ENCODE data around the gene TMUB1.
A peak's percentile ranks its signal among the peaks of the same experiment; 100 is the strongest.

The TMUB1 gene, protein sequence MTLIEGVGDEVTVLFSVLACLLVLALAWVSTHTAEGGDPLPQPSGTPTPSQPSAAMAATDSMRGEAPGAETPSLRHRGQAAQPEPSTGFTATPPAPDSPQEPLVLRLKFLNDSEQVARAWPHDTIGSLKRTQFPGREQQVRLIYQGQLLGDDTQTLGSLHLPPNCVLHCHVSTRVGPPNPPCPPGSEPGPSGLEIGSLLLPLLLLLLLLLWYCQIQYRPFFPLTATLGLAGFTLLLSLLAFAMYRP

DNA sequence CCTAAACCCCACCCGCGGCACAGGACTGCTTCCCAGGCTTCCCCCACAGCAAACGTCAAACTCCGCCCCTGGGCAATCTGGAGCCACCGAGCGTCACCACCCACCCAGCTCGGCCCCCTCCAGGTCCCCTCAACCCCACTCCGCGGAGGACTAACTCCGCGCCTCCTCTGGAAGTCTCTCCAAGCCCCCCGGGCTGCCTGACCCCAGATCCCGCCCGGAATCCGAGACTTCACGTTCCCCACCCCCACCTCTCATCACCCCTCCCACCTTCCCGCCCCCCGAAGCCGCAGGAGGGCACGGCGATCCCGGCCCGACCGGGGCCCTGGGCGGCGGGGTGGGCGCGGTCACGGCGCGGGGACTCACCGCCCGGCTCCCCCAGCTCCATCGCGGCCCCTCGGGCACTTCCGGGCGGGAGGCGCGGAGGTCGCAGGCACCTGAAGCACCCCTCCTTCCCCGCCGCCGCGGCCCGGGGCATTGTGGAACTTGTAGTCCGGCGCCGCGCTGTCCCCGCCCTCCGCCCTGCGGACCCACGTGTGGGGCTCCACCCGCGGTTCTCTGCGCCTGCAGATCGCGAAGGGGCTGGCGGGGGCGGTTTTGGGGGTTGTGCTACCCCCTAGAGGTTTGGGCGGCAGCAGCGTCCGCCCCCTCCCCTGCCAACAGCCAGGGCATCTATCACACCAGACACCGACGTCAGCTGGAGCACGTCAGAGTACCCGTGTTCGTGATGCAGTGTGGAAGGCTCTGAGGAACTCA, at the start of gene TMUB1:
TSS of gene TMUB1 (minus strand) at position 423 of the 753 bp plus-strand sequence. CDS start 930 bp downstream, outside the sequence.
- peak; percentile 90 for DNase-seq

DNA sequence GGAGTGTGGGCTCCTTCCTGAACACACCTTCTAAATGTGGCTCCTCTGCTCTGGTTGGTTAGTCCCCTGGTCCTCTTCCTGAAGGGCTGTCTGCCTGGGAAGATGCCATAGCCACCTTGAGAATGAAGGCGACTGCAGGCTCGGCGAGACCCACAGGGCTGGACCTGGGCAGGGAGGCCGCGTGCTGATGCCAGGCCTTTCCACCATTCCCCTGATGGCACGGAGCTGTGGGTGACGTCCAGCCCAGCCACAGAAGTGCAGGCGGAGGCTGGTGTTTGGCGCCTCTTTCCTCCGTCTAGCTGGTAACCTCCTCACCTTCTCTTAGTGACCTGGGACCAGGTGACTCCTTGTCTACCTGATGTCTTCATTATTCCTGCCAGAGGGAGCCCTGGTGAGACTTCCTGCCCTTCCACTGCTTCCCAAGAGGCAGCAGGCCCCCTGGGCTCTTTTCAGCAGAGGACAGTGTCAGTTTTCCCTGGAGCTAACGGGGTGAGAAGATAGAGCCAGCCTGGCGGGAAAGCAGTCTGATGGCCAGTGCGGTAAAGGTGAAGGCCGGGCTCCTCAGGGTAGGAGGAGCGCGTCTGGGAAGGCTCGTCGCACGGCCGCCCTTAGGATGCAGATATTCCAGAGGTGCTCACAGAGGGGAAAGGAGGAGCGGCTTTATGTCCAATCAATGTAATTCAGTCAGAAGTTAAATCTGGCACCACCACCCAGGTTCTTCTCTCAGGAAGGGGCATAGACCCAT, 49.3 kb upstream of the TMUB1 start:
- no peak for DNase-seq

DNA sequence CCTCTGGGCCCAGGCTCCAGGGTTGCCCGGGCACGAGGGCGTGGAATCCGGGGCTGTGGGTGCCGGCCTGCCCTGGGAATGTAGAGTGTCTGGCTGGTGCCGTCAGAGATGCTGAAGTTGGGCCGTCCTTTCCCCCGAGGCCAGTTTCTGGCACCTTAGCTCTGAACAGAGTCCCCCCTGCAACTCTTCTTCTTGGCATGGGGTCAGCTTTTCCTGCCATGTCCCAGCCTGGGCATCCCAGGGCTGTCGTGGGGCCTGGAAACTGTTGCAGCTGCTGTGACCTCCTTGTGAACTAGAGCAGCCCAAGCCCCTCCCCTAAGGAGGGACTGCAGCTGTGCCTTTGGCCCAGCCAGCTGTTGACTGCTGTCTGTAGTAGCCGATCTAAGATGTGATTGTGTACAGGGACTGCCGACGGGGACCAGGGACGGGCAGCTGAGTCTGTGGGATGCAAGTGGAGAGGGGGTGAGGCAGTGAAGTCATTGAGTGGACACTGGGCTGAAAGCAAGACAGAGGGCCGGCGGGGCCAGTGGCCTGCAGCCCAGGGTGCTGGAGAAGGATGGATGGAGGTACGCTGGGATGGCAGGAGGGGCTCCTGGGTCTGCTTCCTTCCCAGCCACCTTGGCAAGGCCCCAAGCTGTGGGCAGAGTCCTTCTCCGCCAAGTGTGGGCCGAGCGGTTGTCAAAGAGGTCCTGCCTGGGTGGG, 48.5 kb upstream of the TMUB1 start:
- DNase-seq, result no peak

DNA sequence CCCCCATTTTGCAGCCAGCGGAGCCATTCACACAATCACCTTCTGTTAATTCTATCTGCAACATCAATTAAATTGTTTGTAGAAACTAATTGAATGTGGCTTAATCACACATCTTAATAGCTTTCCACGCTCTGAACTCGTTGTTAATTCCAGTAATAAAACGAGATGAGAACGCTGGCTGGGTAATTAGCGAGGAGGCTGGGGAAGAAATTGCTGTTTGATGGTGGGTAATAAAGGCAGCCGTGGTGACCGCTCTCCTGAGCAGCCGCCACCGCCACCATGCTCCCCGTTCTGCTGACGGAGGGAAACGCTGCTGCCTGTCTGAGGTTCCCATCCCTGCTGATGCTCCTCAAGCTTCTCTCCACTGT, 47.9 kb upstream of the TMUB1 start:
- DNase-seq, result no peak

DNA sequence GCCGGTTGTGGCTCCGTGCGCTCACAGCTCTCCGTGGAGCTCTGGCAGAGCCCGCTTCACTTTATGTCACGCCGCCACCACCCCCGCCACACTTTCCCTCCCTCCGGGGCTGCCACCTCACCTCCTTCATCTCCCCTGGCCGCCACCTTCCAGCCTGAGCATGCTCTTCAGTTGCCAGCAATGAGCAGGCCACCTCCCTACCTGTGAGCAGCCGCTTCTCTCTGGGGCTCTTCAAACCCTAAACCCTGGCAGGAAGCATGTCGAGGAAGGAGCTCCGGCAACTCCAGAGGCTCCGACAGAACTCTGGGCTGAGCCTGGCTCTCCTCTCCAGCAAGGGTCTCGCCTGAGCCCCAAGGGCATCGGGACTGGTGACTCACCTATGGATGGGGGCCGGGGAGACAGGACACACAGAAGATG, 47.5 kb upstream of the TMUB1 start:
- no peak for DNase-seq

DNA sequence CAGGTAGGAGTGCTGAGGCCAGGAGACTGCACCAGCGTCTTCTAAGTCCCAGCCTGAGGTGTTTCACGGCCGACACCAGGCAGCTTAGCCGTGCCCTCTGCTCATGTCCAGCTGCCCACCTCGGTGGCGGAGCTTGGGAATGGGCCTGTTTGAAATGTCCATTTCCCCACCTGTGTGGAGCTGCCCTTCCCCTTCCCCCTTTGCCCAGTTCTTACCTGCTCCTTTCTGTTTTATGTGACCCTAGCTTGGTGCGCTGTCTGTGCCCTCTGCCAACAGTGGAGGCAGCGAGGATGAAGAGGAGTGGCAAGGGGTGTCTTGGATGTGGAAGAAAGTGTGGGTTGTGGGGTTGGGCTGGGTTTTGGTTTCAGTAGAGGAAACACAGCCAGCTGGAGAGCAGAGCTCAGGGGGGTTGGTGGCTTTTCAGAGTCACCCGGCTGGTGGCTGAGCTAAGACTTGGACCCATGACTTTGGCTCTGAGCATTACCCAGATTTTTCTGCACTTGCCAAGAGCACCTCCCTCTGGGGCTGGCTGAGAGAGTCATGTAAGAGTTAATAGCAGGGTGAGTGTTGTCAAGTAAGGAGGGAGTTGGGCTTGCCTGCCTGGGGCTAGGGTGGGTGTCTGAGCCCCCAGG, 46.8 kb upstream of the TMUB1 start:
- DNase-seq, result no peak

DNA sequence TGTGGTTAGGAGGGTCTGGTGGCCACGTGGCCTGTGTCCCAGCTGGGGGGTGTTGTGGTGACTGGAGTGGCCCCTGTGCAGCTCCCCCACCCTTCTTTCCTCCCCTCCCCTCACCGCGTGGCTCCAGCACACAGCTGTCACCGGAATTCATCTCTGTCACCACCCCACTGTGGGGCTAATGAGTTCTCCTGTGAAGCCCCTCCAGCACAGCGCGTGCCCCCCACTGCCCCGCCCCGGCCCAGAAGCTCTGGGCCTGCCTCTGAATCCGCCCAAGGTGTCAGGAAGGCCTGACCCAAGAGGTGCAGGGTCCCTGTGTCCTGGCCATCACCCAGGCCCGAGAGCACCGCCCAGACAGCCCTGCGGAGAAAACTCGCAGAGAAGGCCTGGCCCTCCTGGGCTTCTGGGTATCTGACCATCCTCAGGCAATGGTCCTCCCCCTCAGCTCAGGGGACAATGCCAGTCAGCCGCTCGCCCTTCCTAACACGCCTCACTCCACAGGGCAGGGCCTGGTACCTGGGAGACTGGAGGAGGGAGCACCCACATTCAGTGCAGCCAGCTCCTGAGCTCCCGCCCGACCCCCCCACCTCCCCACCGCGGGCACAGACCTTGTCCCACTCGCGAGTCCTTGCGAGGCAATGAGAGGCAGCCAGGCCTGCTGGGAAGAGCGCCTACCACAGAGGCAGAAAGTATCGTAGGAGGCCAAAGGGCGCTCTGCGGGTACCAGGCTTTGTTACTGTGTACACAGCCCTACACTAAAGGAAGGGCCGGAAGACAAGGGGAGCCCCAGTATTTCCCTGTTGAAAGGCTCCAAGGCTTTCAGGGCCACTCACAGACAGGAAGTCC, 46.0 kb upstream of the TMUB1 start:
- no peak for DNase-seq

DNA sequence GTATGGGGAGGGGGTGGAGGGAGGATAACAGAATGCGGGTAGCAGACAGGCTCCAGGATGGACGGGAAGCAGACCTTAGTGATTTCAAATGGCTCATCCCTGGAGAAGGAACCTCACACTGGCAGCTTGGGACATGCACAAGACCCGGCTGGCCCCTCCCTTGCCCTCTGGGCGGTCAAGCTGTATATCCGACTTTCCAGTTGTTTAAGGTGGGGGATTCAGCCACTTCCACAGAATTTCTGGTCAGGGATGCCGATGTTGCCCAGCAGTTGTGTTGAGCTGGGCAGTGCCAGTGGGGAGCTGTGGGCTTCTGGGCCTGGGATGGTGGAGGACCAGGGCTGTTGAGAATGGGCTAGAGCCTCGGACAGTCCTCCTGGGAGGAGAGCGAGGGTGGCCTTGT, 45.4 kb upstream of the TMUB1 start:
- DNase-seq, result no peak

DNA sequence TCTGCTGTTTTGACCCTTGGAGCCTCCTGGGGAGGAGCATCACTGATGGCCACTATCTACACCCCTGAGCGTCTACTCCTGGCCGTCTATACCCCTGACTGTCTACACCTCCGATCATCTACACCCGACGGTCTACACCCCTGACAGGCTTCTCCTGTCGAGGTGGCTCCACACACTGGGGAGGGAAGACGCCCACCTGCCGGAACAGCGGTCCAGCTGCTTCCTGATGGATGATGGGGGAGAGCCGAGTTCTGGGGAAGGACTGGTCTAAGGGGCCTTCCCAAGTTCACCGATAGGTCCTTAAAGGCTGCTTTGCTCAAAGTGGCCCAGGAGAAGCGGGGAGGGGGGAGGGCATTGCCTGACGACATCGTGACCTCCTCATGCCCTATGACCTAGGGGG, 44.9 kb upstream of the TMUB1 start:
- no peak for DNase-seq

DNA sequence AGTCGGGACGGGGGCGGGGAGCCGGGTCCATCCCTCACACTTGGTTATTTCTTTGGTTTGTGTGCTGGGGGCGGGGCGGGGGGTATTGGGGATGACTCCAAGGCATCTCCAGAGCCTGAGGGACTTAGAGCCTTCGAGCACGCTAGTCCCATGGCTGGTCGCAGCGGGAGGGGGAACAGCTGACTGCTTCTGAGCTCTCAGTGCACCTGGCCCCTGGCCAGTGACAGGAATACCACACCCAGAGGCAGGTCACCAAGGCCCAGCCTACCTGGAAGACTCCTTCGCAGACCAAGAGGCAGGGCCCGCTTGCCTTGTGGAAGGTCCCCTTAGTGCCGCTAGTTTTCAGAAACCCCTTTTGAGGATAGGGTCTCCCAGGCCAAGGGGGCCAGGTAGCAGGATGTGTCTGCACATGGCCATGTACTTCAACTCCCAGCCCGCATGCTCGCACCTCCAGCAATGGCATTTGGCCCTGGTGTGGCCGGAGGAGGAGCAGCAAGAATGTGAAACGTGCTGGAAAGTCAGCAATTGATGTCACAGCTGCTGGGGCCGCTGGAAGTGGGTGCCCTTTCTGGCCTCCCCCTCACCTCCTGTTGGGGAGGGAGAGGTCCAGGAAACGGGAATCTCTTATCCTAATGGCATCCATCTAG, 43.3 kb upstream of the TMUB1 start:
- no peak for DNase-seq

DNA sequence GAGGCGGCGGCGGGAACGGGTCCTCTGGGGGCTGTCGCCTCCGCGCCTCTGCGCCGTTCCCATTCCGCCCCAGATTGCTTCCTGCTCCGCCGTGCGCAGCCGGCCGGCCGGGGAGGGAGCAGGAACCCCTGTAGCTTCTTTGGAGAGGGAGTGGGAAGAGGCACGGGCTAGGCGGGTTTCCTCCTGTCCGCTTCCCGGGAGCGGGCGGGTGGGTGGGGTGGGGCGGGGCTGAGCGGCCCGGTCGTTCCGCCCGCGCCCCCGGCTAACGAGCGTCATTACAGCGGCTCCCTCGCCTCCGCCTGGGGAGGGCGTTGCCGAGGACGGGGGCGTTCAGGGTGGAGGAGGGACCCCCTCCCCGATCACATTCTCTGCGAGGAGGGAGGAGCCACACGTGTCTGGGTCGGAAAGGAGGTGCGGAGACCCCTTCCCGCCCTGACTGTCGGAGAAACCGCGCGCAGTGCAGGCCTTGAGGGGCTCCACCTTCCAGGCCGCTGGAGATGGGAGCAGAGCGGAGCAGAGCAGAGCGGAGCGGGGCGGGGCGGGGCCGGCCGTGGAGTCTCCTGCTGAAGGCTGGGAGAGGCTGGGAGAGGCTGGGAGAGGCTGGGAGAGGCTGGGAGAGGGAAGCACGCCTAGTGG, 42.7 kb upstream of the TMUB1 start:
- DNase-seq, result no peak

DNA sequence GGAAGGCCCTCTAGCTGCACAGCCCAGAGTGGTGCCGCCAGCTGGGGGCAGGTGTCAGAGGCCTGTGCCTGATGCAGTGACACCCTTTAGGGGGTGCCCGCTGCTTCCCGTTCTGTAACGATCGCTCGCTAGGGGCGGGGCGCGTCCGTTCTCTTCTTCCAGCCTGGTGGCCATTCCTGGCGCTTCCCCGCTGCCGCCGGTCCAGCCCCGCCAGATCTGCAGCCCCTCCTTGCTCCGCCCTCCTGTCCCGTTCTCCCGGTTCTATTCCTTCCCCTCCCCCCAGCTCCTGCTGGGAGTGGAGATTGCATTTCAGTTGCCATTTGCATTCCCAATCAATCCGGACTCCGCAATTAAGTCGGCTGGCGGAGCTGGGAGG, 42.2 kb upstream of the TMUB1 start:
- no peak for DNase-seq

DNA sequence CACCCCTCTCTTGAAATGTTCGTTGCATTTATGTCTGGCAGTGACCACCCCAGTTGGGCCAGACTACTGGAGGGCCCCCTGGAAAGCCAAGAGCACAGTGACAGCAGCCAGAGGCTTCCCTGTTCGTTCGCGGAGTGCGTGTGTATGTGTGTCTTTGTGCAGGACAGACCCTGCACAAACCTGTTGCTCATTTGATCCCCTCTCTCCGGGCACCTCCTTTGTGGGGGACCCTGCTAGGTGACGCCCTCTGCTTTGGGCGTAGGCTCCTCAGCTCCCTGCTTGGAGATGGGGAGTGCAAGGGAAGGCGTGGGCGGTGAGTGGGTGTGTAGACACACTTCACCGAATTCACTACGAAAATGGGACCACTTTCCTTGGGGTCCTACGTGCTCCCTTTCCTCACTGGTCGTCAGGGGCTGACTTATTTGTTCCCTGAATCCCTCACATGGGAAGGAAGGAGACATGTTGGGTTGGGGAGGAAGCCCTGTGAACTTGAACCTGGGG, 41.7 kb upstream of the TMUB1 start:
- DNase-seq, result no peak

DNA sequence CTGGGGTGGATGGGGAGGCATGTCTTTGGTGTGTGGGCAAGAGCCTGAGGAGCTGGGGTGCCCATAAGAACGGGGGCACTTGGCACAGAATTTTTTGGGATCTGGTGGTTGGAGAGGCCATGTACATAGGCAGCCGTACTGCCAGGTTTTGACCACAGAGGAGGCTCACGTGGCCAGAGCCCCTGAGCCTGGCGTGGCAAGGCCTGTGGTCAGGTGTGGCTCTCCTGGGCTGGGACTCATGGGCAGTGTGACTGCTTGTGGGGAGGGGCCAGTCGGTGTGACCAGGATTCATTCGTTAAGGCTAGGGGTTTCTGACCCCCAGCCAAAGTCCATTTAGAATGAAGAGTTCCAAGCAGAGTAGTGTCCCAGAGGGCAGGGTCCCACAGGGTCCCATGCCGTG, 41.2 kb upstream of the TMUB1 start:
- DNase-seq, result no peak

DNA sequence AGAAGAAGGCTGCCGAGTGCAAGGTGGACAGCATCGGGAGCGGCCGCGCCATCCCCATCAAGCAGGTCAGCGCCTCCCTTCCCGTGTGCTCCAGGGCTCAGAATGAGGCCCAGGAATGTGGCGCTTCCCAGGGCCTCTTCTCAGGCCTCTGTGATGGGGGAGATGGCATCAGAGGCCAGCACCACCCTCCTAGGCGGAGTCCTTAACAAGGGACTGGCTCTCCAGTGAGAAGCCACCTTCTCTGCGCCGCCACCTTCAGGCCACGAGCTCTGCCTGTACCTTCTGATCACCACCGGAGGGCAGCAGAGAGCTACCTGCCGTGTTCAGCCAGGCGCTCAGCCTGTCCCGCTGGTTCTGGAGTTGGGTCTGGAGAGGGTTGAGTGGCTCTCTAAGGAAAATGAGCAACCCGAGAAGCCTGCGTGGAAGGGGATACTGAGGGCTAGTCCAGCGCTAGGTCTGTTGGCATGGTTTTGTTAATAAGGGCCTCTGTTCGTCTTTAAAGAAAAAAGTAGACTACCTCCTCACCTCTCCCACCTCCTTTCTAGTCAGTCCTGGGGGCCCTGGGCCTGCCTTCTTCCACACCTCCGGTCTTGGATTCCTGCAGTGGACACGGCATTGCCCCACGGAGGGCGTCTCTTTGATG, 40.6 kb upstream of the TMUB1 start:
- DNase-seq, result peak; percentile 80 to 84

DNA sequence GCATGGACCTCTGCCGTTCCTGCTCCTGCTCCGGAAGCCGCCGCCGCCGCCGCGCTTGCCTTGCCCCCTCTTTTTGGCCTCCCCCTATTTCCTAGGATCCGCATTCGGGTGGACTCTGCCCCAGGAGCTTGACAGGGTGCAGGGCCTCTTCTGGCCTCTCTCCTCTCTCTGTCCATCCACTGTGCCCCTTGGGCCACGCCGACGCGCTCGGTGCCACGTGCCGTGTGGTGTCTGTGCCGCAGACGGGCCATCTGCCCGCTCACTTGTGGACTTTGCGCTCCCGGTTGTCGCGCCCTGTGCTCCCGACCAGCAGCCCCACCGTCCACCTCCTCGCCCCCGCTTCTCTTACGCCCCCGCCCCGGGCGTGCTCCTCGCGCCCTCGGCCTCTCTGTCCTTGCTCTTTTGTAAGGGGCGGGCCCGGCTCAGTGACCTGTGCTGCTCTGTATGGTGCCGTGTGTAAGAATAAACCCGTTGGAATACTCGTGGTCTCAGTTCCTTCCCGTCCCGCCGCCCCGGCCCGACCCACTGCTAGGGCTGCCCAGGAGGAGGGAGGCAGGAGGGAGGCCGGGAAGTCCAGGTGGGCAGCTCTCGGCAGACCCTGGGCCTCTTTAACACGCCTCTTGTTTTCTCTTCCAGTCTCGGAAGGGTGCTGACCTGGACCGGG, 40.0 kb upstream of the TMUB1 start:
- DNase-seq, result no peak

DNA sequence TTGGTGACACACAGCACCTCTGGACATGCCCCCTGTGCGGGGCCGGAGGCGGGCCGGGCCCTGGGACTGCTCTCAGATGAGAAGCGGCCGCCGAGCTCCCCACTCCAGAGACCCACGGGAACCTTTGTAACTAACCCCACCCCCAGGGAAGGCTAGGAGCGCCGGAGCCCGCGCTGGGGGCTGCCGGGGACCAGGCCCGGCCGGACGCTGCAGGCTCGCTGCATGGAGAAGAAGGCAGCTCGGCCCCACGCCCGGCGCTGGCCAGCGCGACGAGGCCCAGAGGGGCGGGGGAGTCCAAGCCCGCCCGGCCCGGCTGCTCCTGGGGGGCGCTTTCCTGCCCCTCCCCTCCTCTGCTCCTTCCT, 39.5 kb upstream of the TMUB1 start:
- no peak for DNase-seq

DNA sequence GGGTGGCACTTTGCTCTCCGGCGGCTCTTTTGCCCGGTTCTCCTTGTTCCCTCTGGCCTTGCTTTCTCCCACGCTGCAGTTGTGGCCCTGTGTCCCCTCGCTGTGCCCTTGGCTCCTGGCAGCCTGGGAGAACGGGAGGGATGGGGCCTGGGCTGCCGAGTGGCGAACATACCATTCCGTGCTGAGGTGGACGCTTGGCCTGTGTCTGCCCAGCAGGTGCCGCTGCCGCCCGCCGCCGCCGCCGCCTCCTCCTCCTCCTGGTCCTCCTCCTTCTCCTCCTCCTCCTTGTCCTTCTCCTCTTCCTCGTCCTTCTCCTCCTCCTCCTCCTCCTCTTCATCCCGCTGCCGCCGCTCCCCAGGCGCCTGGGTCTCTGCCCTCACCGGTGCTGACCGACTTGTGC, 39.0 kb upstream of the TMUB1 start:
- no peak for DNase-seq

DNA sequence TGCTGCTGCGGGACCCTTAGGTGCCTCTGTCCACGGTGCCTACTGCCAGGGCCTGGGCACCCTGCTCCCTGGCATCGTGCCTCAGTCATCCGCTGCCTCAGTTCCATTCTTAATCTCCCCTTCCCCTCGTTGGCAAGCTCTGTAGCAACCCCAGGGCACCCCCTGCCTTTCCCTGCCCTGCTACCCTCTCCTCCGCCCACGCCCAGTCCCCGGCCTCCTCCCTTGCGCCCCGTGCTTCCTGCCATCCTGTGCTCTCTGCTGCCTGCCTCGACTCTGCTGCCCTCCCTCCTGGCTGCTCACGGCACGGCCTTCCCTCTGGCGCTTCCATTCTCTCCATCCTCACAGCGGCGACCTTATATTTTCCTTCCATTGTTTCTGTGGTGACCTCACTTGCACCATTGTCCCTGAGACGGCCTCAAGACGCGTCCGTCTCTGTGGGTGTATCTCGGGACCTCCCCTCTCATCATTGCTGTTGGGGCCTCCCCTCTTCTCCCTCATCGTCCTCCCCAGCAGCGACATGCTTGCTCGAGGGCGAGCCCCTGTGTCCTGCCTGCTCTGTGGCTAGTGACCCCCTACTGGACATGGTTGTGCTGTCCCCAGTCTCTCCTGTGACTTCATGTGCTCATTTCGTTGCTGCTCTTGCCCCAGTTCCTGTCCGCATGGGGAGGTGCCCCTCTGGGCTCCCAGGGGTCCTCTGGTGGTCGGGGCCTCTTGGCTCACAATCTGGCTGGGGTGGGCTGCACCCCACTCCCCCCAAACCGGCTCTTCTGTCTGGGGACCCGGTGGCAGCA, 38.3 kb upstream of the TMUB1 start:
- no peak for DNase-seq

Measured in CD4-positive, alpha-beta T cell treated with Interleukin-1 beta for 1 hour (primary cell).